ENCODE measurements around the gene ORC2. TPM values are rescaled to one million over a fixed set of nuclear protein-coding genes. Genes with fewer than 3 reads are reported as not detected.

Gene ORC2
- total and polyA plus RNA-seq, 7 donors, result 3.3 to 17.7 (median 7.1) TPM

GRCh38 chr2:200871151-200871550 lies 92.3 kb downstream of the ORC2 start:
- intact Hi-C loops (cut with DNase I), result no loop called here
- no peak overlapping the region for H3K4me3 ChIP-seq
- peaks cover 0 to 55% of the 10 kb centered on the region in 2 donors for H3K36me3 ChIP-seq (ENCODE audit: insufficient read depth in 1 of 2, low read depth in 1 of 2)
- ATAC-seq (no peak), DNase-seq (no peak)
- H3K27me3 ChIP-seq (ENCODE audit: insufficient read depth in 3 of 3, low read length in 2 of 3), result no peaks in the 10 kb centered on the region
- WGBS, 3 donors, result 60 to 70% (median 69%) methylated on average over 3 of the region's 3 CpGs
- H3K4me1 ChIP-seq, result no peaks in the 10 kb centered on the region
- TF ChIP-seq CTCF (IDR thresholded peaks at IDR 0.05), result no peak
- no peaks in the 10 kb centered on the region for H3K9me3 ChIP-seq
- H3K27ac ChIP-seq, result no peak overlapping the region

GRCh38 chr2:200869014-200869413 lies 94.4 kb downstream of the ORC2 start:
- 93 to 96% (median 95%) methylated on average over 2 of the region's 2 CpGs for WGBS, 3 donors
- no peak overlapping the region for H3K27ac ChIP-seq

GRCh38 chr2:200864176-200865034 lies 99.1 kb downstream of the ORC2 start, which contains the start of gene CLK1:
CLK1 (minus strand) TSS chr2:200864658; CDS start chr2:200861862, 2,796 bp downstream.
- peak; percentile 91 to 93 (median 92) for ATAC-seq
- TF ChIP-seq CTCF (IDR thresholded peaks at IDR 0.05), result no peak
- H3K4me1 ChIP-seq, result peaks cover 29% of the 10 kb centered on the region
- peak within 1 kb of the TSS; percentile 84 for H3K4me3 ChIP-seq
- intact Hi-C loops (cut with DNase I), result loop anchor here (2.0 to 5.0 kb wide), 2 partner anchors 52 to 54 kb away; partner anchors contain the start of gene BZW1 (in 2 of the 2)
- H3K27me3 ChIP-seq (ENCODE audit: insufficient read depth in 3 of 3, low read length in 2 of 3), result no peaks in the 10 kb centered on the region
- peak; percentile 98 to 99 for DNase-seq
- peaks cover 0 to 31% of the 10 kb centered on the region in 2 donors for H3K36me3 ChIP-seq (ENCODE audit: insufficient read depth in 1 of 2, low read depth in 1 of 2)
- peak within 1 kb of the TSS; percentile 100 for H3K27ac ChIP-seq
- no peaks in the 10 kb centered on the region for H3K9me3 ChIP-seq
- 0 to 1% (median 1%) methylated on average over 83 to 89 of the region's 89 CpGs for WGBS, 3 donors

More at GRCh38 chr2:200869014-200869413, 94.4 kb downstream of the ORC2 start:
- intact Hi-C loops (cut with DNase I), result no loop called here
- peaks cover 0 to 34% of the 10 kb centered on the region in 2 donors for H3K36me3 ChIP-seq (ENCODE audit: insufficient read depth in 1 of 2, low read depth in 1 of 2)
- H3K27me3 ChIP-seq (ENCODE audit: insufficient read depth in 3 of 3, low read length in 2 of 3), result no peaks in the 10 kb centered on the region
- H3K4me1 ChIP-seq, result peaks cover 6% of the 10 kb centered on the region
- TF ChIP-seq CTCF (IDR thresholded peaks at IDR 0.05), result no peak
- H3K9me3 ChIP-seq, result no peaks in the 10 kb centered on the region
- DNase-seq, result no peak
- H3K4me3 ChIP-seq, result no peak overlapping the region
- ATAC-seq, result no peak

GRCh38 chr2:200863782-200864175 lies 99.7 kb downstream of the ORC2 start:
- Histone ChIP-seq H3K4me1 (peaks cover 35% of the 10 kb centered on the region), H3K4me3 (peak overlapping the region; percentile 84), H3K9me3 (no peaks in the 10 kb centered on the region), H3K27me3 (ENCODE audit: insufficient read depth in 3 of 3, low read length in 2 of 3) (no peaks in the 10 kb centered on the region), H3K27ac (peak overlapping the region; percentile 100), H3K36me3 (ENCODE audit: insufficient read depth in 1 of 2, low read depth in 1 of 2) (peaks cover 0 to 37% of the 10 kb centered on the region in 2 donors)
- no peak for DNase-seq
- intact Hi-C loops (cut with DNase I), result loop anchor here (2.0 to 5.0 kb wide), 2 partner anchors 51 to 53 kb away; partner anchors contain the start of gene BZW1 (in 2 of the 2)
- no peak for TF ChIP-seq CTCF (IDR thresholded peaks at IDR 0.05)
- ATAC-seq, result peak in 3 of 4 donors; percentile 6 to 30 (median 10)
- 0% methylated on average over 19 of the region's 19 CpGs for WGBS, 3 donors
